Activated T-cell treated with anti-CD3 and anti-CD28 coated beads, Interleukin-2, amount 50 U/mL, for 24 hours (primary cell): ENCODE data around the gene POC1A.

Experiments
- DNase-seq: peaks from one replicate; pipeline ENCODE4 v3.0.0-alpha.2; 2020
- H3K27ac Mint-ChIP-seq: 2 replicates; pipeline ENCODE4 v1.8.0; 2020; ENCODE audit warnings: mild to moderate bottlenecking, mixed read lengths
- H3K27me3 Mint-ChIP-seq: 2 replicates; pipeline ENCODE4 v1.8.0; 2020; ENCODE audit warnings: mixed read lengths
- H3K36me3 Mint-ChIP-seq: 2 replicates; pipeline ENCODE4 v1.8.0; 2020; ENCODE audit warnings: low read depth, mixed read lengths
- H3K4me1 Mint-ChIP-seq: 2 replicates; pipeline ENCODE4 v1.8.0; 2020; ENCODE audit warnings: low read depth, mixed read lengths
- H3K4me3 Mint-ChIP-seq: 2 replicates; pipeline ENCODE4 v1.8.0; 2020; ENCODE audit warnings: mild to moderate bottlenecking, moderate library complexity, mixed read lengths
- H3K9me3 Mint-ChIP-seq: 2 replicates; pipeline ENCODE4 v1.8.0; 2020; ENCODE audit warnings: mixed read lengths

POC1A gene

GRCh38 chr3:52086976-52087663, 67.1 kb downstream of the POC1A start:
- no peaks in the 10 kb centered on the region for H3K36me3 Mint-ChIP-seq
- no peaks in the 10 kb centered on the region for H3K9me3 Mint-ChIP-seq
- DNase-seq: no peak
- H3K4me1 Mint-ChIP-seq: peaks cover 25% of the 10 kb centered on the region
- no peak overlapping the region for H3K4me3 Mint-ChIP-seq
- H3K27ac Mint-ChIP-seq: peak overlapping the region; percentile 8
- H3K27me3 Mint-ChIP-seq: no peaks in the 10 kb centered on the region

GRCh38 chr3:52086461-52086860, 67.8 kb downstream of the POC1A start:
- Mint-ChIP-seq H3K9me3 (no peaks in the 10 kb centered on the region), H3K4me3 (no peak overlapping the region), H3K27me3 (no peaks in the 10 kb centered on the region), H3K27ac (peak overlapping the region; percentile 82), H3K36me3 (no peaks in the 10 kb centered on the region), H3K4me1 (peaks cover 25% of the 10 kb centered on the region)
- no peak for DNase-seq

- H3K4me1 Mint-ChIP-seq: peaks cover 25% of the 10 kb centered on the region
- DNase-seq: no peak
- no peaks in the 10 kb centered on the region for H3K36me3 Mint-ChIP-seq
- no peak overlapping the region for H3K4me3 Mint-ChIP-seq
- H3K9me3 Mint-ChIP-seq: no peaks in the 10 kb centered on the region
- H3K27ac Mint-ChIP-seq: peak overlapping the region; percentile 82
- H3K27me3 Mint-ChIP-seq: no peaks in the 10 kb centered on the region
Observed at GRCh38 chr3:52085681-52086282, 68.4 kb downstream of the POC1A start.

- Mint-ChIP-seq H3K36me3 (no peaks in the 10 kb centered on the region), H3K4me3 (no peak overlapping the region), H3K9me3 (no peaks in the 10 kb centered on the region), H3K27me3 (no peaks in the 10 kb centered on the region), H3K27ac (no peak overlapping the region), H3K4me1 (peaks cover 25% of the 10 kb centered on the region)
- no peak for DNase-seq
Observed at GRCh38 chr3:52084954-52085680, 69.1 kb downstream of the POC1A start.

GRCh38 chr3:52084216-52084945, 69.8 kb downstream of the POC1A start:
- DNase-seq: no peak
- peaks cover 25% of the 10 kb centered on the region for H3K4me1 Mint-ChIP-seq
- no peaks in the 10 kb centered on the region for H3K27me3 Mint-ChIP-seq
- H3K27ac Mint-ChIP-seq: no peak overlapping the region
- H3K9me3 Mint-ChIP-seq: no peaks in the 10 kb centered on the region
- H3K36me3 Mint-ChIP-seq: no peaks in the 10 kb centered on the region
- no peak overlapping the region for H3K4me3 Mint-ChIP-seq

- Mint-ChIP-seq H3K27ac (no peak overlapping the region), H3K27me3 (no peaks in the 10 kb centered on the region), H3K4me3 (no peak overlapping the region), H3K4me1 (peaks cover 25% of the 10 kb centered on the region), H3K9me3 (no peaks in the 10 kb centered on the region), H3K36me3 (no peaks in the 10 kb centered on the region)
- no peak for DNase-seq
Observed at GRCh38 chr3:52083556-52084087, 70.6 kb downstream of the POC1A start.

GRCh38 chr3:52082951-52083350, 71.3 kb downstream of the POC1A start:
- Mint-ChIP-seq H3K4me1 (peaks cover 25% of the 10 kb centered on the region), H3K36me3 (no peaks in the 10 kb centered on the region), H3K27ac (no peak overlapping the region), H3K4me3 (no peak overlapping the region), H3K9me3 (no peaks in the 10 kb centered on the region), H3K27me3 (no peaks in the 10 kb centered on the region)
- DNase-seq: no peak

GRCh38 chr3:52080830-52081719, 73.1 kb downstream of the POC1A start:
- no peak overlapping the region for H3K4me3 Mint-ChIP-seq
- H3K27ac Mint-ChIP-seq: no peak overlapping the region

GRCh38 chr3:52079958-52080357, 74.3 kb downstream of the POC1A start:
- no peaks in the 10 kb centered on the region for H3K4me1 Mint-ChIP-seq
- H3K36me3 Mint-ChIP-seq: peaks cover 9% of the 10 kb centered on the region
- H3K27ac Mint-ChIP-seq: no peak overlapping the region
- H3K4me3 Mint-ChIP-seq: no peak overlapping the region
- no peaks in the 10 kb centered on the region for H3K27me3 Mint-ChIP-seq
- H3K9me3 Mint-ChIP-seq: no peaks in the 10 kb centered on the region
- no peak for DNase-seq

More at GRCh38 chr3:52080830-52081719, 73.1 kb downstream of the POC1A start:
- no peaks in the 10 kb centered on the region for H3K9me3 Mint-ChIP-seq
- no peaks in the 10 kb centered on the region for H3K27me3 Mint-ChIP-seq
- DNase-seq: no peak
- no peaks in the 10 kb centered on the region for H3K36me3 Mint-ChIP-seq
- peaks cover 7% of the 10 kb centered on the region for H3K4me1 Mint-ChIP-seq

GRCh38 chr3:52078781-52079560, 75.3 kb downstream of the POC1A start:
- Mint-ChIP-seq H3K36me3 (peaks cover 18% of the 10 kb centered on the region), H3K27ac (no peak overlapping the region), H3K4me1 (no peaks in the 10 kb centered on the region), H3K4me3 (no peak overlapping the region), H3K9me3 (no peaks in the 10 kb centered on the region), H3K27me3 (no peaks in the 10 kb centered on the region)
- DNase-seq: no peak

- H3K4me3 Mint-ChIP-seq: no peak overlapping the region
- no peaks in the 10 kb centered on the region for H3K9me3 Mint-ChIP-seq
- H3K27me3 Mint-ChIP-seq: no peaks in the 10 kb centered on the region
- H3K4me1 Mint-ChIP-seq: no peaks in the 10 kb centered on the region
- no peak overlapping the region for H3K27ac Mint-ChIP-seq
- no peak for DNase-seq
- H3K36me3 Mint-ChIP-seq: peaks cover 23% of the 10 kb centered on the region
Observed at GRCh38 chr3:52077925-52078324, 76.3 kb downstream of the POC1A start.

- H3K36me3 Mint-ChIP-seq: peaks cover 23% of the 10 kb centered on the region
- H3K27me3 Mint-ChIP-seq: no peaks in the 10 kb centered on the region
- DNase-seq: no peak
- no peak overlapping the region for H3K27ac Mint-ChIP-seq
- H3K4me3 Mint-ChIP-seq: no peak overlapping the region
- no peaks in the 10 kb centered on the region for H3K9me3 Mint-ChIP-seq
- no peaks in the 10 kb centered on the region for H3K4me1 Mint-ChIP-seq
Observed at GRCh38 chr3:52076896-52077780, 77.1 kb downstream of the POC1A start.
